Fibroblast of the conjunctiva (primary cell): ENCODE data around the gene MMP25.

Experiments used
- DNase-seq: peaks from one replicate; pipeline ENCODE4 v3.0.0-alpha.2; 2010; ENCODE audit warnings: low read depth

The MMP25 gene, protein sequence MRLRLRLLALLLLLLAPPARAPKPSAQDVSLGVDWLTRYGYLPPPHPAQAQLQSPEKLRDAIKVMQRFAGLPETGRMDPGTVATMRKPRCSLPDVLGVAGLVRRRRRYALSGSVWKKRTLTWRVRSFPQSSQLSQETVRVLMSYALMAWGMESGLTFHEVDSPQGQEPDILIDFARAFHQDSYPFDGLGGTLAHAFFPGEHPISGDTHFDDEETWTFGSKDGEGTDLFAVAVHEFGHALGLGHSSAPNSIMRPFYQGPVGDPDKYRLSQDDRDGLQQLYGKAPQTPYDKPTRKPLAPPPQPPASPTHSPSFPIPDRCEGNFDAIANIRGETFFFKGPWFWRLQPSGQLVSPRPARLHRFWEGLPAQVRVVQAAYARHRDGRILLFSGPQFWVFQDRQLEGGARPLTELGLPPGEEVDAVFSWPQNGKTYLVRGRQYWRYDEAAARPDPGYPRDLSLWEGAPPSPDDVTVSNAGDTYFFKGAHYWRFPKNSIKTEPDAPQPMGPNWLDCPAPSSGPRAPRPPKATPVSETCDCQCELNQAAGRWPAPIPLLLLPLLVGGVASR

DNA sequence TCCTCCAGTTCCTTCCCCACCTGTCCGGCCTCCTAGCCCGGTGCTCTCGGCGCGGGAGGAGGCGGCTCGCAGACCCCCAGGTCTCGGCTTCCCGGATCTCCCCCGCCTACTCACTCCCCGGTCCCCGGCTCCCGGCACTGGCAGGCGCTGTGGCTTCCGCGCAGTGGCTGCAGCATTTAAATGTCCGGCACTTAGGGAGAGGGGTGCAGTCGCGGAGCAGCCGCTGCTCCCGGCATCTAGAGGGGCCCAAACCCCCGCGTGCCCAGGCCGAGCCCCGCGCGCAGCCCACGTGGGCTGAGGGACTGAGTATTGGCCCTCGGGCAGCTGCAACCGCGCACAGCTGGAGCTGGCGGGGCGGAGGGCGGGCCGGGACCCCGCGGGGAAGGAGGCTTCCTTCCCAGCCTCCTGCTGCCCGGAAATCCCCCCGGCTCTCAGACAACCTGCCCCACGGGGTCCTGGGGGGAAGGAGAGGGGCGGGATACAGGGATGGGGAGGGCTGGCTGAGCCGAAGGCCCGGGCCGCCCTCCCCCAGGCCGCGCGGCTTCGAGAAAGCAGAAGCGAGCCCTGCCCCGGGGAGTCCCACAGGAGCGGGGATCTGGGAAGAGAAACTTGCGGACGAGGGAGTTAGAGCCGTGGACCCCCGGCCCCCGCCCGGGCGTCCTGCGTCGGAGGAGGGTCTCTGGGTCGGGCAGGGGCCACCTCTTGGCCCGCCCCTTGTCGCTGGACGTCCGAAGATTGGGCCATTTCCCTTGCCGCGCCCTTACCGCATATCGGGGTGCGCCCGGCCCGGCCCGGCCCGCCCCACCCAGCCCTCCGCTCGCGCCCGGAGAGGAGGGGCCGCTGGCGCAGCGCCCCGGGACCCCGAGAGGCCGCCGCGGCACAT, at the start of gene MMP25:
MMP25 (plus strand) TSS at position 804 of the 883 bp plus-strand sequence. CDS start 357 bp downstream, outside the sequence.
- DNase-seq, result no peak

DNA sequence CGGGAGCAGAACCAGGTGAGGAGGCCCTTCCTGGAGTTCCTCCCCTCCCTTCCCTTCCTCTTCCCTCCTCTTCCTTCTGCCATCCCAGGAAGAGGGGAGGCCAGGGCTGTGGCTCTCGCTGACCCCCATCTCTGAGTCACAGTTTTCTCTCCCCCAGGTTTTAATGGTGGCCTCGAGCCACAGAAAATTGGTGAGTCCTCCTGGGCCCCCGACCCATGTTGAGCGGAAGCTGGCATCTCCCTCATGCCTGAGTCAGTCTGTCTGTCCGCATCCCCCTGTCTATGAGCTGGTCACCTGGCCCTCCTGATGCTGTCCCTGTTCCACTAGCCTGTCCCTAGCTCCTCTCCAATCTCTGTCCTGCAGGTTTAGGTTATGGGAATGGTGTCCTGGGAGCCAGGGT, 46.4 kb upstream of the MMP25 start:
- no peak for DNase-seq

DNA sequence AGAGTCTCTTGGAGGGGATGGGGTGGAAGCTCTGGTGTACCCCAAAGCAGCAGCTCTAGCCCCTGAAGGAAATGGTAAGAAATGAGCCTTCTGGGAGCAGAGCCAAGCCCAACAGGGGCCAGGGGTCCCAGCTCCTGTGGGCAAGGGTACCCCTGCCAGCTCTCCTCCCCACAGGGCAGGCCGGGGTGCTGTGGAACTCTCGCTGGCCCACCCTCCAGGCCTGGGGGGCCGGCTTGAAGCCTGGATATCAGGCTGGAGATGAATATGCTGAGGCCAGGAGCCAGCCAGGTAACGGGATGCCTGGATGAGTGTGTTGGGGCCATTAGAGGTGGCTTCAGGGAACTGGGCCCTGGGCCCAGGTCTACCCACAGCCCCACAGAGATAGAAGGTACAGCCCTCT, 45.8 kb upstream of the MMP25 start:
- no peak for DNase-seq

DNA sequence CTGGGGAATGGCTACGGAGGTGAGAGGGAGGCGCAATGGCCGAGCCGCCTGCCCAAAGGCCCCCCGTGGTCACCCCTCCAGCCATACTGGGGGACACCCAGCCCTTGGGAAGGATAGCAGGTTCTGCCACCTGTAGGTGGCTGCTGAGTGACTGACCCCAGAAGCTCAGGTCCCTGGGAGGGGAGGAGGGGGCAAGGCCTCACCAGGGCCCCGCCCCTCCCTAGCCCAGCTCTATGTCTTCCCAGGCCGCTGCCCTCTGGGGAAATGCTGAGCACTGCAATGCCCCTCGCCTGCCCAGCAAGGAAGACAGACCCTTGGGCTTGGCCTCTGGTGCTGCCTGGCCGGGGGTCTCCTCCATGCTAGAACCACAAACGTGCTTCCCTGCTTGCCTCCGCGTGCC, 45.0 kb upstream of the MMP25 start:
- no peak for DNase-seq

DNA sequence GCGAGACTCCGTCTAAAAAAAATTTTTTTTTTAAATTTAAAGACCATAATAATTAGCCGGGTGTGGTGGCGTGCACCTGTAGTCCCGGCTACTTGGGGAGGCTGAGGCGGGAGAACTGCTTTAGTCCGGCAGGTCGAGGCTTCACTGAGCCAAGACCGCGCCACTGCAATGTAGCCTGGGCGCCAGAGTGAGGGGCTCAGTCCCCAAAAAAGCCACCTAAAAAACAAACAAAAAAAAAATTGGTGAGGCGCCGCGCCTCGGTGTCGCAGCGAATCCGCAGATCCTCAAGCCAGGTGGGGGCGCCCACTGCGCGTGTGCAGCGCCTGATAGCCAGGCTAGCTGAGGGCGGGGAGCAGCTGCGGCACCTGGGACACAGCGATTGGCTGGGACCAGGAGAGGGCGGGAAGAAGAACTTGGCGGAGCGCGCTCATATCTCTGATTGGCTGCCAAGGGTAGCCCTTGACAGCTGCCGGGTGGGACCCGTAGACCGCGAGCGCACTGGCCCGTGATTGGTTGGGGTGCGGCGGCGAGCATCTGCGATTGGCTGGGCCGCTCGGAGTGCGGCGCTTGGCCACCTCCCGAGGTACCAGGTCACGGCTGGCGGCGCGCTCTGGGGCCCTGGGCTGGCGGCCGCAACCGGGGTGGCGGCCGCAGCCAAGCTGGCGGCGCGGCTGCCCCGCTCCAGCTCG, 42.6 kb upstream of the MMP25 start:
- peak; percentile 96 for DNase-seq

DNA sequence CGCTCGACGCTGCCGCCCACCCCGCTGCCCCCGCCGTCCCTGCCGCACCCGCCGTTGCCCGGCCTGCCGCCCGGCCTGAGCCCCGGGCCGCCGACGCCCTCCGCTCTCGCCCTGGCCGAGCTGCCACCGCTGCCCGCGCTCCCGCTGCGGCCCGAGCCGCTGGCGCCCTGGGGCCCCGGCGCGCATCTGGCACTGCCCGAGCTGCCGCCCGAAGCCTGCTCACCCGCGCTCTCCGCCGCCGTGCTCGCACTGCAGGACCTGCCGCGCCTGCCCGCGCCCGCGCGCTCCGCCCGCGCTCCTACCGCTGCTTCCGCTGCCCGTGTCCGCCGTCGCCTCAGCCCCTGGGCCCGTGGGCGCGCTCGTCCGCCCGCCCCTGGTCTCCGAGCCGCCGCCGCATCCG, 42.0 kb upstream of the MMP25 start:
- no peak for DNase-seq

DNA sequence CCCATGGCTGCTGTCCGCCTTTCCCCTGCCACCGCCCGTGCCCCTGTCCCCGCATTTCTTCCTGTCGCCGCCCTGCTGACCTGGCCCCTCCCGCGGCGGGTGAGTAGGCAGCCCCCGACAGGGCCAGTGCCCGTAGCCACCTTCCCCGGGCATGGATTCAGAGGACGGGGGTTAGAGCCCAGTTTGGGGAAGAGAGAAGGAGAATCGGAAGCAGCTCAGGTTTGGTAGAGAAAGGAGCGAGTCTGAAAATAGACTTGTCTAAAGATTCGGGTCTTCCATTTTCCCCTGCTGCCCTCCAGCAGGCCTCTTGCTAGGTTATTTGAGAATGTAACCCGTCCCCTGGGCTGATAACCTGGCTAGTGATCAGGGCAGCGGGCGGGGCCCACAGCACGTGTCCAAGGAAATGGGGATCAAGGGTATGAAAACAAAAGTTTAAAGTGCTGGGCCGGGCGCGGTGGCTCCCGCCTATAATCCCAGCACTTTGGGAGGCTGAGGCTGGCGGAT, 41.5 kb upstream of the MMP25 start:
- DNase-seq, result no peak

DNA sequence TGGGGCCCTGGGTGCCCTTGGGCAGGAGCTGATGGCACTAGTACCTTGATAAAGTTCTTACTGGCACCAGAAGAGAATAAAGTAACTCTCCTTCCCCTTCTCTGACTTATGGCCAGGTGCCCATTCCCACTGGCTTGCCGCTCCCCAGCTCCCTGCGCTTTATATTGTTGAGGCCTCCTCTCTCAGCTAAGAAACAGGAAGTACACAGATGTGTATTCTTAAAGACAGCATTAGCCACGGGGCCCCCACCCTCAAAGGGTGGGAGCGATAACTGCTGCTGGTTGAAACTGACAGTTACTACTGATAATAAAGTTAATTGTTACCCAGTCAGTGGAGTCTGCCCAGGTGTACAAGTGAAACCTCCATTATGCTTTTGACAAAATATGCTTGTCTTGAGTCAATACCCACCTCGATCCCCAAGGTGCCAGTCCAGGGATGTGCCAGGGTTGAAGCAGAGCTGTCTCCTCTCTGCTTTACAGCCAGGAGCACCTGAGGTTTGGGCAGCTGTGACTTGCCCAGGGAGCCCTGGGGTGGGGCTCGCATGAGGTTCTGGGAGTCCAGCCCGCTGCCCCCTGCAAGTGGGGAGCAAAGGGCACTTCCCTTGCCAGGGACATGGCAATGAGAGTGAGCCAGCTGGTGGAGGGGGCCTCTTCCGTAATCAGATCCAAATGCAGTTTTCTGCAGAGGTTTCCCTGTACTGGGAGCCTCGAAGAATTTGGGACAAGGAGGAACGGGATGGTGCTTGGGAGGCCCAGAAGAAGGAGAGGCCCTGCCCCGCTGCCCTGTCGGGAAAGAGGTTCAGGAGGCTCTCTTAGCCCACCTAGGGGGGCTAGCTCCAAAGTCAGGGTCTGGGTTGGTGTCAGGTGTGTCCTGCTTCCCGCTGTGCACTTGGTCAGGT, 39.1 kb upstream of the MMP25 start:
- DNase-seq, result no peak

DNA sequence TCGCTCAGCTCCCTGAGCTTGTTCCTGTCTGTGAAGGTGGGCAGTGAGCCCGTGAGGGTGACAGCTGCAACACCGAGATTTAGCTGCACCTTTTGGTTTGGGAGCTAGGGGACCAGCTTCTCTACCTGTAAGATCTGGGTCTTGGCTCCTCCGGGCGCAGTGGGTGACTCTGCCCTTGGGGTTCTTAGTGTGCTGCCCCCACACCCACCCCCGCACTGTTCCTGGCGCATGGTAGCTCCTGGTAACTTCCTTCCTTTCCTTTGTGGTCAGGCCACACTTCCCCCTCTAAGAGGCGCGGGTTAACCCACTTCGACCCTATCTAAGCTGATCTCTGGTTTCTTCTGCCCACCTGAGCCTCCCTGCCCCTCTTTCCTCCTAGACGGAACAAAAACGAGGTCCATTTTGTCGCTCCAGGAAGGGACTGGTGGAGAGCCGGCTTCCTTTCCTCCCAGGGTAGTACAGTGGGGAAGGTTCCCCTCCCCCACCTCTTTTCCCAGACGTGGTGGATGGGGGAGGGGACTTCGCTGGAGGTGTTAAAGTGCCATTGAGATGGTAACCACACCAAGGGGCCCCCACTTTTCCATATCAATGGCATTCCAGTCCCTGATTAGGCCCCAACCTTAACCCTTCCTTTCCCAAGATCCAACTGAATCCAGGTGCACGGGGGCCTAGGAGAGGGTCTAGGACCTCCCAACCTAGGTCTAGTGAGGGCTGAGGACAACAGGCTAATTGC, 38.2 kb upstream of the MMP25 start:
- no peak for DNase-seq

DNA sequence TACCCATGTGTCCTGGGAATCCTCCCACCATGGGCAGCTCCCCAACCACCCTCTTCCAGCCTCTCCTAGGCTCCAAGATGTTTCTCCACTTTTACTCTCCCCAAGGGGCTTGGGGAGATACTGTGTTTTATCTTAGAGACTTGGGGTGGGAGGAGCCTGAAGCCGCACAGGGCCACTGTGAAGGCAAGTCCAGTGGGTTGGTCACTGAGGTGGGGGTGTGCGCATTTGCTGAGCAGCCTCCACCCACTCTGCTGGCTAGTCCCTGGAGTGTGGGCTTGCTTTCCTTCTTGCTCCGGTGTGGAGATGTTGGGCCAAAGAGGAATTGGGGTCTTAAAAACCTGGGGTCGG, 37.7 kb upstream of the MMP25 start:
- DNase-seq, result no peak

DNA sequence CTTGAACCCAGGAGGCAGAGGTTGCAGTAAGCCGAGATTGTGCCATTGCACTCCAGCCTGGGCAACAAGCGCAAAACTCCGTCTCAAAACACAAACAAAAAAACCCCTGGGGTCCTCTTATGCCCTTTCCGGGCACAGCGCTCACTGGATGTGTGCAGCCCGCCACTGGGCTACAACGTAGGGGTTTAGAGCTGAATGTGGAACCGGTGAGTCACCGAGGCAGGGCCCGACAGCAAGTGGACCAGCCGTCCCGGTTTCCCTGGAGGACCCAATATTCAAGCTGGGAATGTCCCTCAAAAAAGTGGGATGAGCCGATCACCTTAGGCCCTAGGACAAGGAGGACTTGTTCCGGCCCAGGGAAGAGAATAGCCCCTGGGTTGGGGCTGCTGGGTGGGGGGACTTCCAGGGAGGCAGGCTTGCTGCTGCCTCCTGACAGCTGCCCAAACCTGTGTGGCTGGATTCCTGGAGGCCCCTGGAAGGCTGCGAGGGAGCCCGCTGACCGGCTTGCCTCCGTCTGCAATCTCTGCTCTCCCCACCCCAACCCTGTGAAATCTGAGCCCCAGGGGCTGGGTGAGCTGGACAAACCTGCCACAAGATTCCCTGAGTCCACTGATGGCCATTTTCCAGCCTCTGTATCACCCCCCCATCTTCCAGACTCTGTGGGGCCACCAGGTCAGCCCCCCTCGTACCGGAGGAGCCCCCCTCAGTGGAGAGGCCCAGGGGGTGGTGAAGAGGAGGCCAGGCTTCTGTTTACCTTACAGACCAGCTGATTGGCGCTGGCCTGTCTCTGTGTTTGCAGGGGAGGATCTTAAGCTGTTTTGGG, 36.6 kb upstream of the MMP25 start:
- DNase-seq, result no peak

DNA sequence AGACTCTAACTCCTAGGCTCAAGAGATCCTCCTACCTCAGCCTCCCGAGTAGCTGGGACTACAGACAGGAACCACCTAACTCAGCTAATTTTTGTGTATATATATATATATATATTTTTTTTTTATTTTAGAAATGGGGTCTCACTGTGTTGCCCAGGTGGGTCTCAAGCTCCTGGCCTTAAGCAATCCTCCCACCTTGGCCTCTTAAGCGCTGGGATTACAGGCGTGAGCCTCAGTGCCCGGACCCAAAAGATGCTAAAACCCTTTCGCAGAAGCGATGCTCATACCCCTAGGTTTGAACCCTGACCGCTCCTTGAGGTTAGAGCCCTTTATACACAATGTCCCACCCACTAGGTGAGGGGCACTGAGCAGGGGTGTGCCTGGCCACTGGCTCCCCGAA, 35.9 kb upstream of the MMP25 start:
- DNase-seq, result no peak

DNA sequence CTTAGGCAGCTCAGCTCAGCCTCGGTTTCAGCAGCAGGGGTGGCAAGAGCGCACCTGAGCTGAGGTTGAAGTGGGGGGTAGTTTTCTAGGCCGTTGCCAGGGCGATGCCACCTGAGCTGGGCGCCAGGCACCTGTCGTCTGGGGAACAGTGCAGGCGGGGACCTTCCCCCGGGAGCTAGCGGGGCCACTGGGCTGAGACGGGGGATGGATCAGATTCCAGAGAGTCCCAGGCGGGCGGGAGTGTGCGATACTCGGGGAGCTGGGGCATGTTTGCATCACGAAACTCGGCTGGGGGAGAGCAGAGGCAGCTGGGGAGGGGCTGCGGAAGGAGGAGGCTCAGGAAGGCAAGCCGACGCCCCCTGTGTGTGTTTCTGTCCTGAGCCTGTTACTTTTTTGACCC, 34.1 kb upstream of the MMP25 start:
- no peak for DNase-seq

DNA sequence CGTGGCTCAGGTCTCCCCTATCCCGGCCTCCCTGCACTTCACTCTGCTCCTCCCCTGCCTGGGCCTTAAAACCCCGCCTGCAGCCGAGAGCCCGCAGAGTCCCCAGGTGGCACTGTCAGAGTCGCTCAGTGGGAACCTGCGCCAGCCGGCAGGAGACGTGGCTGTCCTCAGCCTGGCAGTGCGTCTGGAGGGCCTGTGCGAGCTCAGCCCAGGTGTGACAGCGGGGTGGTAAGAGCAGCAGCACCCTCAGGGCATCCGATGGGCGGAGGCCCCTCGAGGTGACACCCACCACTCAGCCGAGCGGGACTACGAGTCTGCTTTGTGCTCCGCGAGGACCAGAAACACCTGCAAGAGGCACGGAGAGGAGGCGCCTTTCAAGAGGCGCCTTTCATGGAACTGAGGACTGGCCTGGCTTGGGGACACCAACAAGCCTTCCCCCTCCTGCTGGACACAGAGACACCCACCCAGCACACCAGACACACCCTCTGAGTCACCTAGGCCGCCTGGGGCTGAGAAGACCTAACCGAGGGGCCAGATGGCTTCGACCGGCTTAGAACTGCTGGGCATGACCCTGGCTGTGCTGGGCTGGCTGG, 33.4 kb upstream of the MMP25 start, which contains the start of gene CLDN9:
CLDN9 (plus strand) TSS at position 96 of the 593 bp plus-strand sequence; CDS start at position 536, 440 bp downstream.
- DNase-seq, result no peak

DNA sequence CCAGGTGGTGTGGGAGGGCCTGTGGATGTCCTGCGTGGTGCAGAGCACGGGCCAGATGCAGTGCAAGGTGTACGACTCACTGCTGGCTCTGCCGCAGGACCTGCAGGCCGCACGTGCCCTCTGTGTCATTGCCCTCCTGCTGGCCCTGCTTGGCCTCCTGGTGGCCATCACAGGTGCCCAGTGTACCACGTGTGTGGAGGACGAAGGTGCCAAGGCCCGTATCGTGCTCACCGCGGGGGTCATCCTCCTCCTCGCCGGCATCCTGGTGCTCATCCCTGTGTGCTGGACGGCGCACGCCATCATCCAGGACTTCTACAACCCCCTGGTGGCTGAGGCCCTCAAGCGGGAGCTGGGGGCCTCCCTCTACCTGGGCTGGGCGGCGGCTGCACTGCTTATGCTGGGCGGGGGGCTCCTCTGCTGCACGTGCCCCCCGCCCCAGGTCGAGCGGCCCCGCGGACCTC, 32.8 kb upstream of the MMP25 start:
- no peak for DNase-seq

DNA sequence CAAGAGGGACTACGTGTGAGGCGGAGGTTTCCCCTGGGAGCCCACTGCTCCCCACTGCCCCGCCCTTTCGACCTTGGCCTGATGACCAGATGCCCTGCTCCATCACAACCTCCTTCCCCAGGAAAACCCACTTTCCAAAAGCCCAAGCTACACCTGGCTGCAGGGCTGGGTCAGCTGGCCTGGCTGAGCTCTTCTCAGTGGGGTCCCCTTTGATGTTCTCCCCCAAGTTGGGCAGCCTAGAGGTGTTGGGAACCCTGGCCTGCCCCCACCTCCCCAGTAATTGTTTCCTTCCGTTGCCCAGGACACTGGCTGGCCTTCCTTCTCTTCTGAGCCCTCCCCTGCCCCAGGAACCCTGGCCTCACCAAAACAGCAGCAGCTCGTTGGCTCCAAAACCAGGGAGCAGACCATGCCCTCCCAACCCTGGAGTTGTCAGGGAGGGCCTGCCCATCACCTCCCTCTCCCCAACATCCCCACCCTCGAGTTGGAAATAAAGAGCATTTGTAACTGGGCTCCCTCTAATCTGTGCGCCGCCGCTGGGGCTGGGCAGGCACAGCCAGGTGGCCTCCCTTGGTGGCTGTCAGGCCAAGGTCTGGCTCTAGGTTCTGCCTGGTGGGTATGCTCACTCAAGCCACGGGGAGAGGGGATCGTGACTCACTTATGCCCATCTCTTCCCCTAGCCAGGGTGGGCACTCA, 32.2 kb upstream of the MMP25 start:
- no peak for DNase-seq

DNA sequence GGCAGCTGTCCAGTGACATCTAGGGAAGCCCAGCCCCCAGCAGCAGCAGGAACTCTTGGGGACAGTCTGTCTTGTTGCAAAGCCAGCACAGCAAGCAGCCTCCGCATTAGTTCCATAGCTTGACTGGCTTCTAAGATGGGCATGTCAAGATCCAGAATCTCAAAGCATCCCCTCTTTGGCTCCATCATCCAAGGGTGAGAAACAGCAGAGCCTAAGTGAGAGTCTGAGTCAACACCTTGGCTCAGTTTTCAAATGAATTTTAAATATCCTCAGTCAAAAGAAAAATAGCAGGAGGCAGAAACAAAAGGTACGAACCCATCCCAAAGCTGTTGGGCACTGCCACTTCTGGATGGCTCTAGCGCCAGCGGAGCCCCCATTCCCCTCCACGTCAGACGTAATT, 31.4 kb upstream of the MMP25 start:
- DNase-seq, result no peak

DNA sequence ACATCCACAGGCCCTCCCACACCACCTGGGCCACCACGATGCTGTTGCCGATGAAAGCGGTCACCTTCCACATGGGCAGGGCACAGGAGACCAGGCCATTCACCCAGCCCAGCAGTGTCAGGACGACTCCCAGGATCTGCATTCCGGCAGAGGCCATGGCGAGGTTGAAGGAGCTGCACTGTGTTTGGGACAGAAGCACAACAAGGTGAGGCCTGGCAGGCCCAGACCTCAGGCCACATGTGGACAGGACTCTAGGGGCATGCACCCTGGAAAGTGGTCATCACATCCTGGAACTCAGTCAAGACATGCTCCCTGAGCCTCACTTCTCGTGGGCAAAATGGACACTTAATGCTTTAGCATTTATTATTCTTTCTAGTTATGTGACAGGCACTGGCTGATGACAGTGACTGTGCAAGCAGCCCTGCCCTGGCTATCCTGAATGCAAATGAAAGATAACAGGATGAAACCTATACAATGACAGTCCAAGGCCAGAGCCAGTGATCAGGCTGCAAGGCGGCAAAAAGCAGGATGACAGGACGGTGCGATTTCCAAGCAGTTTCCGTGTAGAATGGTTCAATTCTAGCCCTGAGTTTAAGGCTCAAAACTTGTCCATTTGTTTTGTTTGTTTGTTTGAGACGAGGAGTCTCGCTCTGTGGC, 30.4 kb upstream of the MMP25 start:
- DNase-seq, result no peak
